Hematopoietic multipotent progenitor cell treated with erythropoietin and hydrocortisone succinate and interleukin-3 and kit ligand, for 6 days (in vitro differentiated cells): ENCODE data around the gene APOBEC3F.
"Not testable (repeated sequence)": the region's sequence is repeated elsewhere in the genome, so short reads cannot be mapped to it uniquely, and the experiment has no call there.

Experiments
- DNase-seq: peaks from one replicate; pipeline ENCODE4 v3.0.0-alpha.2; 2015

APOBEC3F gene

GRCh38 chr22:39028281-39028680 lies 12.4 kb upstream of the APOBEC3F start:
- DNase-seq: no peak

DNA sequence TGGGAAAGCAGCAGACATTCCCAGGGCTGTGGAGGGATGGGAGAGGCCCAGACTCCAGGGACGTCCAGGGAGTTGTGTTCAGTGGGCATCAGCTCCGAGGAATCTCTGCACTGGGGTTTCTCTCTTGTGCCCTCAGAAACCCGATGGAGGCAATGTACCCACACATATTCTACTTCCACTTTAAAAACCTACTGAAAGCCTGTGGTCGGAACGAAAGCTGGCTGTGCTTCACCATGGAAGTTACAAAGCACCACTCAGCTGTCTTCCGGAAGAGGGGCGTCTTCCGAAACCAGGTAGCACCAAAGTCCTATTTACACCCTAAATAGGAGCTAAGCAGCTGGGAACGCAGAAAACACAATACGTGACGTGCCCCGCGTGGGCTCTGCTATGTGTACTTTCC lies 11.4 kb upstream of the APOBEC3F start:
- DNase-seq: no peak

DNA sequence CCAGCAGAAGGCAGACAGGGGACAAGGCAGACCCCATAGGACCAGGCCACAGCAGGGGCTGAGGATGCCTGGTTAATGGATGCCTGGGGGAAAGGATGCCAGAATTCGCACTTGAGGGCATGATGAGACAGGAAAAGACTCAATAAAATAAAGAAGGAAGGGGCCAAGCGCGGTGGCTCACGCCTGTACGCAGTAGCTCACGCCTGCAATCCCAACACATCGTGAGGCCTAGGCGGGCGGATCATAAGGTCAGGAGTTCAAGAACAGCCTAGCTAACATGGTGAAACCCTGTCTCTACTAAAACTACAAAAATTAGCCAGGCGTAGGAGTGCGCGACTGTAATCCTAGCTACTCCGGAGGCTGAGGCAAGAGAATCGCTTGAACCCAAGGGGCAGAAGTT lies 10.0 kb upstream of the APOBEC3F start:
- DNase-seq: no peak

DNA sequence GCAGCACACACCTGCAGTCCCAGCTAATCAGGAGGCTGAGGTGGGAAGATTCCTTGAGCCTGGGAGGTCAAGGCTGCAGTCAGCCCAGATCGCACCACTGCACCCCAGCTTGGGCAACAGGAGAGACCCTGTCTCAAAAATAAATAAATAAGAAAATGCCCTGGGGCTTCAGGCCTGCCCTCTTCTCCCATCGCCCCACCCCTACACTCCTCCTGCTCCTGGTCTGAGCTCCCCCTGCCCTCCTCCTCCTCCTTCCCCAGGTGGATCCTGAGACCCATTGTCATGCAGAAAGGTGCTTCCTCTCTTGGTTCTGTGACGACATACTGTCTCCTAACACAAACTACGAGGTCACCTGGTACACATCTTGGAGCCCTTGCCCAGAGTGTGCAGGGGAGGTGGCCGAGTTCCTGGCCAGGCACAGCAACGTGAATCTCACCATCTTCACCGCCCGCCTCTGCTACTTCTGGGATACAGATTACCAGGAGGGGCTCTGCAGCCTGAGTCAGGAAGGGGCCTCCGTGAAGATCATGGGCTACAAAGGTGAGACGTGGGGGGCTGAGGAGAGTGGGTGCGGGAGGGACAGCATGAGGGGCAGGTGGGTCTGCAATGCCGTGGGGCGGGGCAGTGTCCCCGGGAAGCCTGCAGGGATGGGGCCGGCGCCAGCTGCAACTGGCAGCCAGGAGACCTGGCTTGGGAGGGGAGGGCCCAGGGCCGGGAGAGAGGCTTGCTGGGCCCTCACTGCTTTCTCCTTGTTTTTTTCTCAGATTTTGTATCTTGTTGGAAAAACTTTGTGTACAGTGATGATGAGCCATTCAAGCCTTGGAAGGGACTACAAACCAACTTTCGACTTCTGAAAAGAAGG lies 9.0 kb upstream of the APOBEC3F start:
- DNase-seq: not testable (repeated sequence)

GRCh38 chr22:39037071-39037470 lies 3.6 kb upstream of the APOBEC3F start:
- DNase-seq: not testable (repeated sequence)

DNA sequence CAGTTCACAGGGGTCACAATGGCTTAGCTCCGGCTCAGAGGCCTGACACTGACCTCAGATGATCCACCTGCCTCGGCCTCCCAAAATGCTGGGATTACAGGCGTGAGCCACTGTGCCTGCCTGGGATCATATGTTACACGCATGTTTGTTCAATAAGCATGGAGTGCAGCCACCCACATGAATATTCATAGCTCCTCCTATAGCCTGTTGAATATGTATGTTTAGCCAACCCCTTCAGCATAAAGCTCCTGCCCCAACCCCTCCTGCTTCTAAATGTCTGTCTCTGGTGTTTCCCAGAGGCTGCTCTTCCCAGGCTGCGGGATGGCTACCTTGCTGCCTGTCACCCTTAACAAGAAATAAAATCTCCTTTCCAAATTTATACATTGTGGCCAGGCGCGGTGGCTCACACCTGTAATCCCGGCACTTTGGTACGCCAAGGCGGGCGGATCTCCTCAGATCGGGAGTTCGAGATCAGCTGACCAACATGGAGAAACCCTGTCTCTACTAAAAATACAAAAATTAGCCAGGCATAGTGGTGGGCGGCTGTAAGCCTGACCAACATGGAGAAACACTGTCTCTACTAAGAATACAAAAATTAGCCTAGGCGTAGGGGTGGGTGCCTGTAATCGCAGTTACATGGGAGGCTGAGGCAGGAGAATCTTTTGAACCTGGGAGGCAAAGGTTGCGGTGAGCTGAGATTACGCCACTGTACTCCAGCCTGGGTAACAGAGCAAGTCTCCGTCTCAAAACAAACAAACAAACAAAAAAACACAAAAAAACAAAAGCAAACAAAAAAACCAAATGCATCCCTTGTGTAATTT lies 1.1 kb upstream of the APOBEC3F start:
- DNase-seq: no peak

DNA sequence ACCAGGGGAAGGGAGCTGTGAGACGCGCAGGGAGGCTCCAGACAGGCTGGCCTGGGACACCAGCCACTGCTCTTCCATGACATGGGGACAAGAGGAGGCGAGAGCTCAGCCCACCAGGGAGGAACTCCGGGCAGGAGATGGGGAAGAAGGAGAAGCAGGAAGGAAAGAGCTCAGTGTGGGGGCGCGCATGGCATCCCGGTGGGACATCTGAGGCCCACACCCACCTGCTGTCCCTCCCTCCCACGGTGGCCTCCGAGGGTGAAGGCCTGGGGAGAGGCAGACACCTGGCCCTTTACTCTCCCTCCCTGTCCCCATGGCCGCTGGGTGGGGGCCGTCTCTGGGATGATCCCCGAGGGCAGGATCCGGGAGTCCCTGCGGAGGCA lies 518 bp upstream of the APOBEC3F start:
- DNase-seq: not testable (repeated sequence)

DNA sequence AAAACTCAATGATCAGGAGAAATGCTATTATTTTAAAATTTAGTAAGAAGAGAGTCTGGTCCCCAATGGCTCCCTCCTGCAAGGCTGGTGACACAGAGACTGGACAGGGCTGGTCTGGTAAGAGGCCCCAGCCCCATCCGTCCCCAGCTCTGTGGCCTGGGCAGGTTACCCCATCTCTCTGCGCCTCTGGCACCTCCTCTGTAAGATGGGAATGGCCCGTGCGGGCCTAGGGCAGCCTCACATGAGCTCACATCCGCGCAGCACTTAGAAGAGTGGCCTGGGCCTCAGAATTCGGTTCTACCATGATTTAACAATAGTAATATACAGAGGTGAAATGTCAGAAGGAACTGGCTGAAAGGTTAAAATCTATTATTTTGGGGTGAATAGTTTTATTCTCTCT lies 1.2 kb downstream of the APOBEC3F start:
- no peak for DNase-seq

GRCh38 chr22:39043063-39043462 lies 2.4 kb downstream of the APOBEC3F start:
- not testable (repeated sequence) for DNase-seq

- not testable (repeated sequence) for DNase-seq
Measured at GRCh38 chr22:39045136-39045535, 4.5 kb downstream of the APOBEC3F start.

GRCh38 chr22:39049486-39049885 lies 8.8 kb downstream of the APOBEC3F start:
- DNase-seq: not testable (repeated sequence)

DNA sequence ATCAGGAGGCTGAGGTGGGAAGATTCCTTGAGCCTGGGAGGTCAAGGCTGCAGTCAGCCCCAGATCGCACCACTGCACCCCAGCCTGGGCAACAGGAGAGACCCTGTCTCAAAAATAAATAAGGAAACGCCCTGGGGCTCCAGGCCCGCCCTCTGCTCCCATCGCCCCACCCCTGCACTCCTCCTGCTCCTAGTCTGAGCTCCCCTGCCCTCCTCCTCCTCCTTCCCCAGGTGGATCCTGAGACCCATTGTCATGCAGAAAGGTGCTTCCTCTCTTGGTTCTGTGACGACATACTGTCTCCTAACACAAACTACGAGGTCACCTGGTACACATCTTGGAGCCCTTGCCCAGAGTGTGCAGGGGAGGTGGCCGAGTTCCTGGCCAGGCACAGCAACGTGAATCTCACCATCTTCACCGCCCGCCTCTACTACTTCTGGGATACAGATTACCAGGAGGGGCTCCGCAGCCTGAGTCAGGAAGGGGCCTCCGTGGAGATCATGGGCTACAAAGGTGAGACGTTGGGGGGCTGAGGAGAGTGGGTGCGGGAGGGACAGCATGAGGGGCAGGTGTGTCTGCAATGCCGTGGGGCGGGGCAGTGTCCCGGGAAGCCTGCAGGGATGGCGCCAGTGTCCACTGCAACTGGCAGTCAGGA lies 11.3 kb downstream of the APOBEC3F start:
- not testable (repeated sequence) for DNase-seq

DNA sequence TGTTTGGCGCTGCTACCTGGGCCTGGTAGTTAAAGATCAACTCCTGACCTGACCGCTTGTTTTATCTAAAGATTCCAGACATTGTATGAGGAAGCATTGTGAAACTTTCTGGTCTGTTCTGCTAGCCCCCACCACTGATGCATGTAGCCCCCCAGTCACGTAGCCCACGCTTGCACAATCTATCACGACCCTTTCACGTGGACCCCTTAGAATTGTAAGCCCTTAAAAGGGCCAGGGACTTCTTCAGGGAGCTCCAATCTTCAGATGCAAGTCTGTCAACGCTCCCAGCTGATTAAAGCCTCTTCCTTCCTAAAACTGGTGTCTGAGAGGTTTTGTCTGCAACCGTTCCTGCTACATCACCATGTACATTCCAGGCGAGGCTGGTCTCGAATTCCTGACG lies 15.0 kb downstream of the APOBEC3F start:
- no peak for DNase-seq

DNA sequence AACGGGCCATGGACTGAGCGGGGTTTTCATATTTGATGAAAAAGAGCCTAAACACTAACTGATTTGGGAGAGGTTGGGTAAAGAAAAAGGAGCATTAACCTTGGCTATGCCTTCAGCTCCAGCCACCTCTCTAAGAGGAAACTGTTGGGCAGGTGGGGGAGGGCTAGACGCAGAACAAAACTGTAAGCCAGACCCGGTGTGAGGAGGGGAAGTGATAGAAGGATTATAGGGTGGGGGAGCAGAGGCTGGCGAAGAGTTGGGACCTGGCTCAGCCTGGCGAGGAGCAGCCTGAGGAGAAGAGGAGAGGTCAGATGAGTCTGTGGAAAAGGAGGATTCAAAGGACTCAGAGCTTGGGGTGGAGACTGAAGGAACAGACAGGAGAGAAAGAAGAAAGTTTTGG lies 20.6 kb downstream of the APOBEC3F start:
- DNase-seq: not testable (repeated sequence)

- DNase-seq: not testable (repeated sequence)
Measured at GRCh38 chr22:39061951-39062350, 21.3 kb downstream of the APOBEC3F start.

- DNase-seq: not testable (repeated sequence)
Measured at GRCh38 chr22:39063904-39064303, 23.2 kb downstream of the APOBEC3F start.

- DNase-seq: not testable (repeated sequence)
Measured at GRCh38 chr22:39066442-39067276, 26.0 kb downstream of the APOBEC3F start.

DNA sequence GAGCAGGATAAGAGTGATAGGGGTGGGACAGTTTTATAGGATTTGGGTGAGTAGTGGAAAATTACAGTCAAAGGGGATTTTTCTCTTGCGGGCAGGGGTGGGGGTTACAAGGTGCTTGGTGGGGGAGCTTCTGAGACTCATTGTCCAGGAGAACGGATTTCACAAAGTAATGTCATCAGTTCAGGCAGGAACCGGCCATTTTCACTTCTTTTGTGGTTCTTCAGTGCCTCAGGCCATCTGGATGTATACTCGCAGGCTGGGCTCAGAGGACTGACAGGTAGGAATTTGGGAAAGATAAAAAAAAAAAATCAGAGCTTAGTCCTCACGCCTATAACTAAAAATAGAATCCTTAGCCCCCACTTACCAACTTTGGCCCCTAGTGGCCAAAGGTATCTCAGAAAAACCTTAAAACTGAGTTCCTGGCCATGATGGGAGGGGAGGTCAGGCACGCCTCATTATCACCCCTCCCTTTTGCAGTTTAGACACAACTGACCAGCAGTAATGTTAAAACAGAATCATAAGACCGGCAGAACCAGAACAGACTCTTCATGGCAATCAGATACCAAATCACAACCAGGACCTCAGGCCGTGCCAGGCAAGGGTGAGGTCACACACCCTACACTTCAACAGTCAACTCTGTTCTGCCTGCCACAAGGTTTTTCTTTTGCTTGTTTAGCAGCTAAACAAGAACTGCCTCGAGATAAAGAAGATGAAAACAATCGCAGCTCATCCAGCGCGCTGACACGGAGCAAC lies 27.5 kb downstream of the APOBEC3F start:
- no peak for DNase-seq

DNA sequence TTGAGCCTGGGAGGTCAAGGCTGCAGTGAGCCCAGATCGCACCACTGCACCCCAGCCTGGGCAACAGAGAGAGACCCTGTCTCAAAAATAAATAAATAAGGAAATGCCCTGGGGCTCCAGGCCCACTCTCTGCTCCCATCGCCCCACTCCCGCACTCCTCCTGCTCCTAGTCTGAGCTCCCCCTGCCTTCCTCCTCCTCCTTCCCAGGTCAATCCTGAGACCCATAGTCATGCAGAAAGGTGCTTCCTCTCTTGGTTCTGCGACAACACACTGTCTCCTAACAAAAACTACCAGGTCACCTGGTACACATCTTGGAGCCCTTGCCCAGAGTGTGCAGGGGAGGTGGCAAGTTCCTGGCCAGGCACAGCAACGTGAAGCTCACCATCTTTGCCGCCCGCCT lies 29.5 kb downstream of the APOBEC3F start:
- no peak for DNase-seq

- DNase-seq: not testable (repeated sequence)
Measured at GRCh38 chr22:39072581-39072981, 31.9 kb downstream of the APOBEC3F start.

- peak; percentile 13 for DNase-seq
Measured at GRCh38 chr22:39073981-39074380, 33.3 kb downstream of the APOBEC3F start.
